GM23338 (cell line): ENCODE data around the gene TSBP1. TPM values are rescaled to one million over a fixed set of nuclear protein-coding genes. Genes with fewer than 3 reads are reported as not detected.

ENCODE experiments used
- ATAC-seq: fragments of 200-7000 bp; cut with Tn5 transposase; 3 replicates; pipeline ENCODE4 v1.9.1; 2020
- DNase-seq: peaks from one replicate; pipeline ENCODE4 v3.0.0-alpha.2; 2015; ENCODE audit warnings: low spot score
- H2AFZ ChIP-seq: fragments of 200-600 bp; sonication (generic); 2 replicates; pipeline ENCODE4 v1.8.0; 2016; ENCODE audit warnings: antibody characterized with exemption, mild to moderate bottlenecking, moderate library complexity
- H3F3A ChIP-seq: fragments of 200-600 bp; sonication (generic); replicated peaks from 2 replicates; pipeline ENCODE4 v1.8.0; 2017; ENCODE audit warnings: antibody characterized with exemption, mixed run types, low read depth
- H3K27ac ChIP-seq: fragments of 200-600 bp; sonication (generic); 2 replicates; pipeline ENCODE4 v1.6.1; 2016; ENCODE audit warnings: low read depth
- H3K27me3 ChIP-seq: fragments of 200-600 bp; sonication (generic); 2 replicates; pipeline ENCODE4 v1.8.0; 2016; ENCODE audit warnings: mild to moderate bottlenecking, mixed run types, moderate library complexity; ENCODE audit not compliant: insufficient read depth
- H3K36me3 ChIP-seq: fragments of 200-600 bp; sonication (generic); 2 replicates; pipeline ENCODE4 v1.8.0; 2016; ENCODE audit warnings: mild to moderate bottlenecking; ENCODE audit not compliant: insufficient read depth
- H3K4me1 ChIP-seq: fragments of 200-600 bp; sonication (generic); 2 replicates; pipeline ENCODE4 v1.8.0; 2016; ENCODE audit warnings: mild to moderate bottlenecking, moderate library complexity; ENCODE audit not compliant: insufficient read depth
- H3K4me2 ChIP-seq: fragments of 200-600 bp; sonication (generic); 2 replicates; pipeline ENCODE4 v1.7.1; 2017; ENCODE audit warnings: mixed run types
- H3K4me3 ChIP-seq: fragments of 200-600 bp; sonication (generic); 2 replicates; pipeline ENCODE4 v1.6.1; 2016; ENCODE audit warnings: mixed run types
- H3K79me2 ChIP-seq: fragments of 200-600 bp; sonication (generic); replicated peaks from 2 replicates; pipeline ENCODE4 v1.8.0; 2017; ENCODE audit warnings: mild to moderate bottlenecking; ENCODE audit not compliant: insufficient read depth
- H3K9me2 ChIP-seq: fragments of 200-600 bp; sonication (generic); 2 replicates; pipeline ENCODE4 v1.8.0; 2017; ENCODE audit not compliant: insufficient read depth
- H4K20me1 ChIP-seq: fragments of 200-600 bp; sonication (generic); replicated peaks from 2 replicates; pipeline ENCODE4 v1.8.0; 2017; ENCODE audit warnings: mild to moderate bottlenecking; ENCODE audit not compliant: insufficient read depth
- H3K27ac Mint-ChIP-seq: 2 replicates; pipeline ENCODE4 v1.8.0; 2020; ENCODE audit warnings: inconsistent platforms, mild to moderate bottlenecking, moderate library complexity, mixed read lengths
- H3K27me3 Mint-ChIP-seq: 3 replicates; pipeline ENCODE4 v1.8.0; 2022; ENCODE audit warnings: low read depth, mild to moderate bottlenecking, moderate library complexity, mixed read lengths, inconsistent platforms; ENCODE audit not compliant: insufficient read depth, poor library complexity
- H3K36me3 Mint-ChIP-seq: 3 replicates; pipeline ENCODE4 v1.8.0; 2021; ENCODE audit warnings: low read depth, mild to moderate bottlenecking, inconsistent platforms, moderate library complexity, mixed read lengths
- H3K4me1 Mint-ChIP-seq: 3 replicates; pipeline ENCODE4 v1.8.0; 2020; ENCODE audit warnings: mild to moderate bottlenecking, inconsistent platforms, mixed read lengths
- H3K4me3 Mint-ChIP-seq: 3 replicates; pipeline ENCODE4 v1.8.0; 2021; ENCODE audit warnings: moderate library complexity, mild to moderate bottlenecking, inconsistent platforms, mixed read lengths
- H3K9me3 Mint-ChIP-seq: 3 replicates; pipeline ENCODE4 v1.8.0; 2020; ENCODE audit warnings: moderate library complexity, mild to moderate bottlenecking, inconsistent platforms, mixed read lengths
- EZH2 ChIP-seq: fragments of 200-600 bp; sonication (generic); IDR thresholded peaks from one replicate; pipeline ENCODE4 v1.8.0; 2017; ENCODE audit warnings: antibody characterized with exemption, mild to moderate bottlenecking, low read depth; ENCODE audit not compliant: unreplicated experiment
- JUNB ChIP-seq: IDR thresholded peaks from one replicate; pipeline ENCODE4 v1.6.1; 2016; ENCODE audit warnings: antibody characterized with exemption; ENCODE audit not compliant: unreplicated experiment
- REST ChIP-seq: IDR thresholded peaks from one replicate; pipeline ENCODE4 v1.6.1; 2018; ENCODE audit warnings: antibody characterized with exemption; ENCODE audit not compliant: unreplicated experiment
- ZNF462 ChIP-seq: fragments of 250-450 bp; sonication (Bioruptor Pico); IDR thresholded peaks from 2 replicates; pipeline ENCODE4 v1.5.0; 2020; ENCODE audit warnings: mild to moderate bottlenecking, moderate library complexity
- polyA plus RNA-seq: library from polyadenylated mRNA; unstranded; fragments of >200 nt; fragmentation: Nextera tagmentation; extraction: Ambion mirVana; gene quantifications from 2 replicates; pipeline ENCODE4 v1.2.1, GENCODE V29; 2016
- total RNA-seq: library from RNA; depleted of rRNA; stranded (reverse); fragments of >200 nt; shearing (Covaris generic); gene quantifications from 2 replicates; pipeline ENCODE4 v1.2.3, GENCODE V29; 2014

The TSBP1 gene
- total and polyA plus RNA-seq, 2 experiments from 2014 or later: 0.15 TPM; not detected in 1

- H3K27me3 ChIP-seq: no peaks in the 10 kb centered on the region
- no peak overlapping the region for H3K27ac ChIP-seq
- DNase-seq: no peak
- H3F3A ChIP-seq: no peaks in the 10 kb centered on the region
- Mint-ChIP-seq H3K27me3 (no peaks in the 10 kb centered on the region), H3K9me3 (no peaks in the 10 kb centered on the region), H3K27ac (no peak overlapping the region), H3K36me3 (no peaks in the 10 kb centered on the region), H3K4me1 (peaks cover 11% of the 10 kb centered on the region), H3K4me3 (no peak overlapping the region)
- no peak overlapping the region for H3K4me2 ChIP-seq
- H3K9me2 ChIP-seq: no peaks in the 10 kb centered on the region
- ATAC-seq: no peak
- H3K4me3 ChIP-seq: no peak overlapping the region
- TF ChIP-seq ZNF462 (CRISPR knock-in tag) (no peak), JUNB (no peak)
- no peaks in the 10 kb centered on the region for H4K20me1 ChIP-seq
- H3K36me3 ChIP-seq: no peaks in the 10 kb centered on the region
- H3K79me2 ChIP-seq: no peaks in the 10 kb centered on the region
- H3K4me1 ChIP-seq: no peaks in the 10 kb centered on the region
- no peak overlapping the region for H2AFZ ChIP-seq
Measured at GRCh38 chr6:32337186-32337805, 34.4 kb downstream of the TSBP1 start.

GRCh38 chr6:32332433-32332832 is 39.3 kb downstream of the TSBP1 start:
- no peaks in the 10 kb centered on the region for H3K79me2 ChIP-seq
- H3K36me3 ChIP-seq: no peaks in the 10 kb centered on the region
- no peaks in the 10 kb centered on the region for H3K9me3 Mint-ChIP-seq
- H3F3A ChIP-seq: no peaks in the 10 kb centered on the region
- no peaks in the 10 kb centered on the region for H3K36me3 Mint-ChIP-seq
- ATAC-seq: no peak
- DNase-seq: no peak
- H3K9me2 ChIP-seq: no peaks in the 10 kb centered on the region
- H3K4me1 ChIP-seq: no peaks in the 10 kb centered on the region
- H4K20me1 ChIP-seq: no peaks in the 10 kb centered on the region
- no peaks in the 10 kb centered on the region for H3K4me1 Mint-ChIP-seq
- H3K27ac Mint-ChIP-seq: no peak overlapping the region
- no peak overlapping the region for H3K4me3 Mint-ChIP-seq
- H2AFZ ChIP-seq: no peak overlapping the region
- H3K27ac ChIP-seq: no peak overlapping the region
- no peak for TF ChIP-seq REST
- no peak for TF ChIP-seq EZH2
- no peak for TF ChIP-seq JUNB
- no peaks in the 10 kb centered on the region for H3K27me3 Mint-ChIP-seq
- H3K27me3 ChIP-seq: no peaks in the 10 kb centered on the region
- H3K4me2 ChIP-seq: no peak overlapping the region
- no peak overlapping the region for H3K4me3 ChIP-seq
